Stimulated activated CD8-positive, alpha-beta memory T cell treated with anti-CD3 and anti-CD28 coated beads, Interleukin-2, amount 100 ng/mL, for 48 hours (primary cell): ENCODE measurements around the gene DNAJA2.
"Not testable (repeated sequence)": the region's sequence is repeated elsewhere in the genome, so short reads cannot be mapped to it uniquely, and the experiment has no call there.

Source experiments
- DNase-seq, 2 donors: peaks; one replicate each; pipeline ENCODE4 v3.0.0-alpha.2; 2020; ENCODE audit warnings: low read depth in 2 of 2

Gene DNAJA2

DNA sequence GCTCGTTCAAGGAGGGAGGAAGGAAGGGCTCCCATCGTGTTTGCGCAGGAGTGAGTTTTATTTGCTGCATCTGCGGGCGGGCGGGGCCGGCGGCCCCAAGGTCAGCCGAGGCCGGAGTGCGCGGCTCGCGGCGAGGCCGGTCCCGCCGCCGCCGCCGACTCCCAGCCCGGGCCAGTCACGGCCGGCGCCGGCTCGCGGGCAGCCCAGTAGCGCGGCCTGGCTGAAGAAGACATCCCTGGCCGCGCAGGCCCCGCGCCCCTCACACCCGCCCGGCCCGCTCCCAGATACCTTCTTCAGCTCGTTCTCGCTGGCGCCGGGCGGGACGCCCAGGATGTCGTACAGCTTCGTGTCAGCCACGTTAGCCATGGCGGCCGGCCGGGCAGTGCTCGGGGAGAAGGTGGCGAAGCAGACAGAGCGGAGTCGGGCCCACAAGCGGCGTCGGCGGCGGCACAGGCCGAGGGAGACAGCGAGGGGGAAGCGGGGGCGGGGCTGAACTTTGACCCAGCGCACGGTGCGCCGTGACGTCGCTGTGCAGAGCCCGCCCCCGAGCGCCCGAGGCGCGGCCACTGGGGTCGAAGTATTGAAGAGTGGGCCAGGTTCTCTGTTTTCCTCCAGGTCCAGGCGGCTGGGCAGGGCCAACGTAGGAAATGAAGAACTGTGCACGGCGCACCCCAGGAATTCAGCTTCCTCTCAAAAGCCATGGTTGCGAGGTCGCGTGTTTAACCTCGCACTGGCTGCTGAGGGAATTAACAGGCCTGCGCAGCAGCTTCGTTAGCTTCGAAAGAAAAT lies at the start of gene DNAJA2:
Gene DNAJA2 (minus strand): TSS at position 468 of the 789 bp plus-strand sequence. CDS start 102 bp downstream, at position 366.
- peak; percentile 91 to 93 for DNase-seq

DNA sequence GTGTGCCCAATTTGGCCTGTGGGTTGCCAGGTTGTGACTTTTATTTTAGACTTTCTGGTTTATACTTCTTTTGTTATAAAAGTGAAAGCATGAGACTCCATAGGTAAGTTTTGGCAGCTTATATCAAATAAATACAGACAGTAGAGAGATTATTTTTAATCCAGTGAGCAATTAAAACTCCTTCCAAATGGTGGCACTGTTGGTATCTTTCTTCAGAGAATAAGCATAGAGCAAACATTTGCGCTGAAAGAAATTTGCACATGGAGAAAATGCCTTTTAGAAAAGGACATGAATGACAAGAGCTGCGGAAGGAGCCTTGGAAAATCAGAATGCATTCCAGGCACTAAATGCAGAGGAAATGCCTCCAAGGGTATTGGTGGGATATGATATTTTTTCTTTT lies 46.1 kb upstream of the DNAJA2 start:
- no peak for DNase-seq

GRCh38 chr16:47018223-47018891 lies 44.9 kb upstream of the DNAJA2 start:
- DNase-seq, result peak; percentile 15 to 17

DNA sequence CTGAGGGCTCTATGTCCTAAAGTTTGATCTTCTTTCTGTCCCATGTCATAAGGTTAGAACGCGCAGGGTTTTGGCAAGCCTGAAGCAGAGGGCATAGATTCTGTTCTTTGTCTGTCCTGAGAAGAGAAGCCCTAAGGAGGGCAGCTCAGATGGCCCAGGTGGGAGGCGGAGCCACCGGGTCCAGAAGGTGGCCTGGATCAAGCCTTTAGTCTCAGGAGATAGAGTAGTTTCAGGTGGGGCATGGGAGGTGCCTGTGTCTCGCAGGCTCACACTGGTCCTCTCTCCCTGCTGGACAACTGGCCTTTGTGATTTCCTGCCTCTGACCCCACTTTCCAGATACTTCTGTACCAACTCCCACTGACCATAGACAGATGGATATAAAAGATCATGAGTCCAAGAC lies 44.2 kb upstream of the DNAJA2 start:
- DNase-seq, result no peak

DNA sequence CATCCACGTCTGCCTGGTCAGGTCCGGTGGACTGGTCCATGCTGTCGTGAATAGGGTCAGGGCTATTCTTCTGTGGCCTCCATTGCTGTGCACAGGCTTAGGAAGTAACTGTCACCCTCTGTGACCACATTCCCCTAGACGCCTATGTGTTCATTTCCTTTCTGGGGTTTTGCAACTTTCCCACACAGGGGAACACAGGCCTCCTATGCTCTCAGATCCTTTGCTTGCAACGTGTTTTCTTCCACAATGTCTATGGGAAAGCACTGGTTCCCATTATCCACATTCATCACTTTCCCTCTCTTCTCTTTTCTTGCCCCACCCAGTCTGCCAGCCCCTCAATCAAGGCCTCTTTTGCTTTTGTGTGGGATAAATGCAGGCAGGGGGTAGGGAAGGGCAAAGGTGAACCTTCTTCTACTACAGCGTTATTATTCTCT lies 43.2 kb upstream of the DNAJA2 start:
- DNase-seq, result no peak

DNA sequence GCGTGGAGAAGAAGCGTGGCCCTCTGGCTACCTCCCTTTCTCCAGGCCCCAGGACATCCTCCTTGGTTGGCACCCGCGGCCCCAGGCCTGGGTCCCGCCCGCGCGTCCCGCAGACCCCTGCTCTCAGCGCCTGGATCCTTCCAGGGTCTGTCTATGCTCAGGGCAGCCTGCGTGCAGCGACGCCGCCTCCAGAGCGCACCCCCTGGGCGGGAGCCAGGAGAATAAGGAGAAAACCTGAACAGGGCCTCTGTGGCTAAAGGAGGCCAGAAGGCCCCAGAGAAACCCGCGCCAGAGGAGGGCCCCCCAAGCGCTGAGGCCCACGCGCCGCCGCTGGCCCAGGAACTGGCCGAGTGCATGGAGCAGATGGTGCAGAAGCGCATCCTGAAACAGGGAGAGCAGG lies 40.4 kb upstream of the DNAJA2 start:
- DNase-seq, result no peak

- no peak for DNase-seq
These were observed 39.7 kb upstream of the DNAJA2 start for GRCh38 chr16:47013172-47013571.

- not testable (repeated sequence) for DNase-seq
These were observed 37.3 kb upstream of the DNAJA2 start for GRCh38 chr16:47010812-47011211.

GRCh38 chr16:47008612-47009011 lies 35.1 kb upstream of the DNAJA2 start:
- no peak for DNase-seq

DNA sequence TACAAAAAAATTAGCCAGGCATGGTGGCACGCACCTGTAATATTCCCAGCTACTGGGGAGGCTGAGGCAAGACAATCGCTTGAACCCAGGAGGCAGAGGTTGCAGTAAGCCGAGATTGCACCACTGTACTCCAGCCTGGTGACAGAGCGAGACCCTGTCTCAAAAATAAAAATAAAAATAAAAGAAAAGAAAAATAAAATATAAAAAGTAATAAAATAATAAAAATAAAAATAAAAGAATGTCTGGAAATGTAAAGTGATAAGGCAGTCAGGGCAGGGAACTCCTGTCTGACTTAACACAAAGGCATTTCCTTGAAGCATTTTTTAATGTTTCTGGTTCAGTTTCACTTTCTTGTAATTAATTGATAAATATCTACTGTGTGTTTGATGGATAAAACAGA lies 34.7 kb upstream of the DNAJA2 start:
- DNase-seq, result no peak

GRCh38 chr16:47004652-47005051 lies 31.2 kb upstream of the DNAJA2 start:
- no peak for DNase-seq

GRCh38 chr16:47000066-47000465 lies 26.6 kb upstream of the DNAJA2 start:
- not testable (repeated sequence) for DNase-seq

DNA sequence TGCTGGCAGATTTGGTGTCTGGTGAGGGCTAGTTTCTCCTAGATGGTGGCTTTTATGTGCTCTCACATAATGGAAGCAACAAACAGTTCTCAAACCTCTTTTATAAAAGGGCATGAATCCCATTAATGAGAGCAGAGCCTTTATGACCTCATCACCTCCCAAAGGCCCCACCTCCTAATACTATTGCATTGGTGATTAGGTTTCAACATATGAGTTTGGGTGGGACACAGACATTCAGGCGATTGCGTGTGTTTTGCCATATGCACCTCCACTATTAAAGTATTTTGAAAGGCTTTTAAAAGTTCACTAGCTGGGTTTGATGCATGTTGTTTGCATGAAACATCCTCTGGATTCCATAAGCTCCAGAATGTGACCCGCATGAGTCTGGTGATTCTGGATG lies 24.4 kb upstream of the DNAJA2 start:
- no peak for DNase-seq

- no peak for DNase-seq
These were observed 23.5 kb upstream of the DNAJA2 start for GRCh38 chr16:46996952-46997458.

DNA sequence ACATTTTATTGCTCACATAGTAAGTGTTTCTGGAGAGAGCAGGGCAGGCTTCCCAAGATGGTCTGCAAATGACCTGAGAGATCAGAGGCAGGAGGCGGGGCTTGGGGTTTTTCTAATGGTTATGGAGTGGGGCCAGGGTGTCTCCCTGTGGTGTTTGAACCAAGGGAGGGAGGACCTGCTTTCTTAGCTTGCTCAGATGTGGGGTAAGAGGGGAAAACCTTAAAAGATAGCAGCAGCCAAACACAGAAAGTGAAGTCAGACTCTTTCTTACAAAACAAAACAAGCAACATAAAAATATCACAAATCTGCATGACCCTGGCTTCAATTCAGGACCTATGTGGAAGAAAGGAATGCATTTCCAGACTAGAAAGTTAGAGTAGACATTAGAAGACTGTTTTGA lies 22.9 kb upstream of the DNAJA2 start:
- DNase-seq, result no peak

- DNase-seq, result no peak
These were observed 18.5 kb upstream of the DNAJA2 start for GRCh38 chr16:46991729-46992704.

DNA sequence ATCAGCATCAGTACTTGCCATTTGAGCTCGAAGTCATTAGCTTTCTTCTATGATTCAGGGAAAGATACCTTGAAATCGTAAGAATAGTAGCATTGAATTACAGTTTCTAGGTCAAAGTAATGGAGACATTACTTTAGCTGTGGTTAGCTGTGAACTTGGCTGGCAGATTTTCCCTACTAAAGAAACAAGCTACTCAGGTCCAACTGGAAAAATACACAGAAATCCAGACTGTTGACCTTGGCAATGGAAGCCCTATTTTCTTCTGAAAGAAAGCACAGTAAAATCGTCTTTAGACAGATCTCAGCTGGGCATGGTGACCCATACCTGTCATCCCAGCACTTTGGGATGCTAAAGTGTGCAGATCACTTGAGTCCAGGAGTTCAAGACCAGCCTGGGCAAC lies 13.4 kb upstream of the DNAJA2 start:
- no peak for DNase-seq

GRCh38 chr16:46986438-46986837 lies 13.0 kb upstream of the DNAJA2 start:
- no peak for DNase-seq

DNA sequence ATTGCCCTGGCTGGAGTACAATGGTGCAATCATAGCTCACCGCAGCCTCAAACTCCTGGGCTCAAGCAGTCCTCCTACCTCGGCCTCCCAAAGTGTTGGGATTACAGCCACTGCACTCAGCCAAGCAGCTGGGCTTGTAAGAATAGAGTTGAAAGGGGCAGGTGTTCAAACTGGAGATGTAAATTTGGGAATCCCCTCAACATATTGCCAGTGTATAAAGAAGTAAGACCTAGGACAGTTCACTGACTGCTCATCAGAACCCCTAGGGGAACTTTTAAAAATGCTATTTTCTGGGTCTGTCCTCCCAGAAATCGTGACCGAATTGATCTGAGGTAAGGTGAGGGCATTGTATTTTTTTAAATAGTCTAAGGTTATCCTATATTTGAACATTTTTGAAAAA lies 8.9 kb upstream of the DNAJA2 start:
- DNase-seq, result no peak

- DNase-seq, result no peak
These were observed 7.5 kb upstream of the DNAJA2 start for GRCh38 chr16:46980926-46981325.

- DNase-seq, result no peak
These were observed 3.1 kb upstream of the DNAJA2 start for GRCh38 chr16:46976550-46976949.

- DNase-seq, result no peak
These were observed 2.5 kb upstream of the DNAJA2 start for GRCh38 chr16:46975908-46976470.
